ENCODE results near the gene BCAS3.

DNA sequence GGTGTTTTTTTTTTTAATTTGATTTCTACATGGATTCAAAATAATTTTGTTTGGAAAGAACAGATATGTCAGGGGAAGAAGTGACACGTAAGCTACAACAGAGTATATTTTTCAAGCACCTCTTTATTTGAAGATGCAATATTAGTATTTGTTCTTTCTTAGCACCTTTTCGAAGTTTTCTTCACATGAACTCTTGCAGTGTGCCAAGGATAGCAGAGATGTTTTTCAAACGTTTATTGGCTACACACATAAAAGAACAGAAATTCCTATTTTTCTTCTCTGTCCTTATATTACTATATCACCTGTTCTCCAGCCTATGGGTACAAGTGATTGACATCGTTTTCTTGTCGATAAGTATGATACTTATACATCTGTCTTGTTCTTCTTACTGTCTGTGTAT lies 529.3 kb downstream of the BCAS3 start:
- TF ChIP-seq CTCF (conservative IDR thresholded peaks at IDR 0.05; ENCODE audit: low read length) (no peak), EZH2phosphoT487 (IDR thresholded peaks at IDR 0.05; ENCODE audit: borderline replicate concordance, low read depth, low read length) (no peak)
